Activated CD4-positive, alpha-beta T cell treated with anti-CD3 and anti-CD28 coated beads, Interleukin-2, amount 50 U/mL, for 16 hours (primary cell): ENCODE results near the gene OR1D2.
"Not testable (repeated sequence)": the region's sequence is repeated elsewhere in the genome, so short reads cannot be mapped to it uniquely, and the experiment has no call there.

ENCODE experiments used
- DNase-seq: peaks from one replicate; pipeline ENCODE4 v3.0.0-alpha.2; 2020

Gene OR1D2

GRCh38 chr17:3104322-3104721 lies at the start of gene OR1D2:
Gene OR1D2 (minus strand): TSS chr17:3104422. CDS start chr17:3092996, 11,426 bp downstream.
- no peak for DNase-seq

GRCh38 chr17:3137494-3137893 lies 33.3 kb upstream of the OR1D2 start:
- not testable (repeated sequence) for DNase-seq

- no peak for DNase-seq
Measured at GRCh38 chr17:3127451-3127850, 23.2 kb upstream of the OR1D2 start, which contains the start of gene OR1G1. Gene OR1G1 (minus strand): TSS chr17:3127551. CDS start chr17:3127551, 0 bp downstream.

GRCh38 chr17:3073850-3074249 lies 30.4 kb downstream of the OR1D2 start:
- not testable (repeated sequence) for DNase-seq

GRCh38 chr17:3065192-3065591 lies 39.0 kb downstream of the OR1D2 start:
- DNase-seq: not testable (repeated sequence)

- not testable (repeated sequence) for DNase-seq
Measured at GRCh38 chr17:3063507-3063906, 40.7 kb downstream of the OR1D2 start, which contains the start of gene OR1D5. Gene OR1D5 (minus strand): TSS chr17:3063607. CDS start chr17:3063607, 0 bp downstream.

- DNase-seq: not testable (repeated sequence)
Measured at GRCh38 chr17:3062824-3063377, 41.3 kb downstream of the OR1D2 start.

GRCh38 chr17:3054868-3055267 lies 49.4 kb downstream of the OR1D2 start:
- not testable (repeated sequence) for DNase-seq

- DNase-seq: no peak
Measured at GRCh38 chr17:3049705-3050295, 54.4 kb downstream of the OR1D2 start.

- DNase-seq: peak; percentile 98
Measured at GRCh38 chr17:3048727-3049471, 55.3 kb downstream of the OR1D2 start.

- DNase-seq: no peak
Measured at GRCh38 chr17:3046753-3047152, 57.5 kb downstream of the OR1D2 start.

- peak; percentile 33 for DNase-seq
Measured at GRCh38 chr17:3043737-3044365, 60.4 kb downstream of the OR1D2 start.

- DNase-seq: no peak
Measured at GRCh38 chr17:3040882-3041281, 63.3 kb downstream of the OR1D2 start.

- no peak for DNase-seq
Measured at GRCh38 chr17:3039736-3040135, 64.5 kb downstream of the OR1D2 start.

- no peak for DNase-seq
Measured at GRCh38 chr17:3038941-3039340, 65.3 kb downstream of the OR1D2 start.
